BE2C (cell line): Measurements from ENCODE around the gene CAMKMT.

Experiments used
- DNase-seq: peaks from one replicate; pipeline ENCODE4 v3.0.0-alpha.2; 2020
- H3K27me3 ChIP-seq: fragments of 250-450 bp; sonication (Bioruptor Pico); 2 replicates; pipeline ENCODE4 v1.5.1; 2020; ENCODE audit warnings: mild to moderate bottlenecking
- H3K36me3 ChIP-seq: fragments of 250-450 bp; sonication (Bioruptor Pico); 2 replicates; pipeline ENCODE4 v1.5.1; 2020; ENCODE audit warnings: mild to moderate bottlenecking
- H3K4me1 ChIP-seq: fragments of 250-450 bp; sonication (Bioruptor Pico); 2 replicates; pipeline ENCODE4 v1.5.1; 2020
- H3K4me3 ChIP-seq: 2 replicates; pipeline ENCODE4 v1.5.1; 2011; ENCODE audit warnings: low read depth, low read length
- H3K9me3 ChIP-seq: fragments of 250-450 bp; sonication (Bioruptor Pico); 2 replicates; pipeline ENCODE4 v1.5.1; 2020
- CTCF ChIP-seq: IDR thresholded peaks from 2 replicates; pipeline ENCODE4 v1.5.1; 2012; ENCODE audit warnings: mild to moderate bottlenecking, low read depth, low read length

The CAMKMT gene

GRCh38 chr2:44555700-44556099 lies 194.0 kb downstream of the CAMKMT start:
- Histone ChIP-seq H3K4me1 (no peaks in the 10 kb centered on the region; the same call in 1 of the 2 replicates), H3K9me3 (no peaks in the 10 kb centered on the region), H3K36me3 (no peaks in the 10 kb centered on the region), H3K4me3 (no peak overlapping the region), H3K27me3 (no peaks in the 10 kb centered on the region)
- TF ChIP-seq CTCF, result no peak
- no peak for DNase-seq

GRCh38 chr2:44559108-44559507 lies 197.4 kb downstream of the CAMKMT start:
- no peaks in the 10 kb centered on the region for H3K9me3 ChIP-seq
- H3K4me3 ChIP-seq, result no peak overlapping the region
- H3K36me3 ChIP-seq, result no peaks in the 10 kb centered on the region; the same call in 1 of the 2 replicates
- no peak for DNase-seq
- no peaks in the 10 kb centered on the region for H3K27me3 ChIP-seq
- TF ChIP-seq CTCF, result no peak
- no peaks in the 10 kb centered on the region for H3K4me1 ChIP-seq

GRCh38 chr2:44560352-44560751 lies 198.6 kb downstream of the CAMKMT start:
- TF ChIP-seq CTCF, result peak; percentile 54
- H3K4me1 ChIP-seq, result peaks cover 5% of the 10 kb centered on the region; the same call in 1 of the 2 replicates
- H3K9me3 ChIP-seq, result no peaks in the 10 kb centered on the region
- peak; percentile 55 for DNase-seq
- H3K27me3 ChIP-seq, result no peaks in the 10 kb centered on the region
- no peaks in the 10 kb centered on the region; the same call in 1 of the 2 replicates for H3K36me3 ChIP-seq
- H3K4me3 ChIP-seq, result no peak overlapping the region

- Histone ChIP-seq H3K36me3 (no peaks in the 10 kb centered on the region; the same call in 1 of the 2 replicates), H3K4me1 (peaks cover 10% of the 10 kb centered on the region), H3K27me3 (no peaks in the 10 kb centered on the region), H3K9me3 (no peaks in the 10 kb centered on the region), H3K4me3 (no peak overlapping the region)
- DNase-seq, result no peak
- TF ChIP-seq CTCF, result no peak
Observed at GRCh38 chr2:44560941-44561340, 199.2 kb downstream of the CAMKMT start.

GRCh38 chr2:44562737-44563136 lies 201.0 kb downstream of the CAMKMT start:
- no peak for DNase-seq

GRCh38 chr2:44564752-44565151 lies 203.0 kb downstream of the CAMKMT start:
- H3K36me3 ChIP-seq, result no peaks in the 10 kb centered on the region; the same call in 1 of the 2 replicates
- no peaks in the 10 kb centered on the region for H3K27me3 ChIP-seq
- no peaks in the 10 kb centered on the region for H3K9me3 ChIP-seq
- no peak for TF ChIP-seq CTCF
- peaks cover 32% of the 10 kb centered on the region for H3K4me1 ChIP-seq
- no peak for DNase-seq
- H3K4me3 ChIP-seq, result no peak overlapping the region

More at GRCh38 chr2:44562737-44563136, 201.0 kb downstream of the CAMKMT start:
- H3K27me3 ChIP-seq, result no peaks in the 10 kb centered on the region
- no peak for TF ChIP-seq CTCF
- no peak overlapping the region for H3K4me3 ChIP-seq
- no peaks in the 10 kb centered on the region; the same call in 1 of the 2 replicates for H3K36me3 ChIP-seq
- peaks cover 24% of the 10 kb centered on the region for H3K4me1 ChIP-seq
- H3K9me3 ChIP-seq, result no peaks in the 10 kb centered on the region
